NB4 (cell line): Measurements from ENCODE around the gene CD83.
A peak's percentile ranks its signal among the peaks of the same experiment; 100 is the strongest.

ENCODE experiments used
- DNase-seq: peaks from one replicate; pipeline ENCODE4 v3.0.0; 2010; ENCODE audit warnings: low read depth
- H3K4me3 ChIP-seq: one replicate; pipeline ENCODE4 v1.5.1; 2011; ENCODE audit warnings: mild to moderate bottlenecking, low read depth, low read length, moderate library complexity
- CTCF ChIP-seq: IDR thresholded peaks from one replicate; pipeline ENCODE4 v1.5.1; 2012; ENCODE audit warnings: low read depth, low read length
- MAX ChIP-seq: IDR thresholded peaks from 2 replicates; pipeline ENCODE4 v1.6.1; 2011; ENCODE audit warnings: low read depth, low read length
- MYC ChIP-seq: IDR thresholded peaks from 2 replicates; pipeline ENCODE4 v1.6.1; 2011; ENCODE audit warnings: low read depth, low read length
- POLR2A ChIP-seq: IDR thresholded peaks from 2 replicates; pipeline ENCODE4 v1.6.1; 2011; ENCODE audit warnings: mild to moderate bottlenecking; ENCODE audit not compliant: insufficient read length; ENCODE audit errors: extremely low read depth

CD83 gene

GRCh38 chr6:14086701-14087100 lies 30.9 kb upstream of the CD83 start:
- H3K4me3 ChIP-seq: no peak overlapping the region
- peak; percentile 36 for DNase-seq
- no peak for TF ChIP-seq MYC

- no peak overlapping the region for H3K4me3 ChIP-seq
- TF ChIP-seq POLR2A: no peak
- TF ChIP-seq CTCF: no peak
- TF ChIP-seq MAX: no peak
- no peak for TF ChIP-seq MYC
- no peak for DNase-seq
Observed at GRCh38 chr6:14088600-14089192, 28.9 kb upstream of the CD83 start.

GRCh38 chr6:14089224-14089623 lies 28.3 kb upstream of the CD83 start:
- DNase-seq: no peak
- no peak overlapping the region for H3K4me3 ChIP-seq
- no peak for TF ChIP-seq POLR2A
- no peak for TF ChIP-seq MAX
- no peak for TF ChIP-seq MYC
- TF ChIP-seq CTCF: no peak

GRCh38 chr6:14091339-14091978 lies 26.1 kb upstream of the CD83 start:
- no peak for TF ChIP-seq MYC
- no peak for TF ChIP-seq CTCF
- TF ChIP-seq POLR2A: no peak
- no peak for TF ChIP-seq MAX
- no peak for DNase-seq
- no peak overlapping the region for H3K4me3 ChIP-seq

- TF ChIP-seq MAX (no peak), MYC (no peak), POLR2A (no peak), CTCF (no peak)
- no peak overlapping the region for H3K4me3 ChIP-seq
- no peak for DNase-seq
Observed at GRCh38 chr6:14092316-14092715, 25.3 kb upstream of the CD83 start.

GRCh38 chr6:14092838-14093789 lies 24.5 kb upstream of the CD83 start:
- DNase-seq: no peak
- no peak for TF ChIP-seq POLR2A
- TF ChIP-seq CTCF: no peak
- H3K4me3 ChIP-seq: no peak overlapping the region
